ENCODE results near the gene NDUFAF8. TPM values are rescaled to one million over a fixed set of nuclear protein-coding genes. Genes with fewer than 3 reads are reported as not detected.
A peak's percentile ranks its signal among the peaks of the same experiment; 100 is the strongest.

NDUFAF8 gene
- total RNA-seq, 2 donors from 2014 or later, result 30.6 to 37.0 TPM

- ATAC-seq, result no peak
- Mint-ChIP-seq H3K27me3 (no peaks in the 10 kb centered on the region), H3K4me1 (no peaks in the 10 kb centered on the region), H3K27ac (no peak overlapping the region), H3K36me3 (ENCODE audit: low read depth) (no peaks in the 10 kb centered on the region), H3K4me3 (no peak overlapping the region)
- H3K9me3 ChIP-seq (ENCODE audit: control insufficient read depth, low read length, poor library complexity, severe bottlenecking), result no peaks in the 10 kb centered on the region
- peak in 1 of 3 donors; percentile 6 for DNase-seq
Observed at GRCh38 chr17:81196505-81197408, 42.4 kb upstream of the NDUFAF8 start.

GRCh38 chr17:81197409-81197795, 41.7 kb upstream of the NDUFAF8 start:
- Mint-ChIP-seq H3K36me3 (ENCODE audit: low read depth) (no peaks in the 10 kb centered on the region), H3K27me3 (no peaks in the 10 kb centered on the region), H3K4me3 (no peak overlapping the region), H3K27ac (no peak overlapping the region), H3K4me1 (no peaks in the 10 kb centered on the region)
- H3K9me3 ChIP-seq (ENCODE audit: control insufficient read depth, low read length, poor library complexity, severe bottlenecking), result no peaks in the 10 kb centered on the region
- peak in 1 of 3 donors; percentile 6 for DNase-seq
- ATAC-seq, result no peak

- H3K4me3 Mint-ChIP-seq, result no peak overlapping the region
- ATAC-seq (no peak), DNase-seq (peak in 1 of 3 donors; percentile 8)
- no peaks in the 10 kb centered on the region for H3K27me3 Mint-ChIP-seq
- H3K36me3 Mint-ChIP-seq (ENCODE audit: low read depth), result no peaks in the 10 kb centered on the region
- H3K27ac Mint-ChIP-seq, result no peak overlapping the region
- H3K9me3 ChIP-seq (ENCODE audit: control insufficient read depth, low read length, poor library complexity, severe bottlenecking), result no peaks in the 10 kb centered on the region
- no peaks in the 10 kb centered on the region for H3K4me1 Mint-ChIP-seq
Observed at GRCh38 chr17:81197831-81198490, 41.2 kb upstream of the NDUFAF8 start.

GRCh38 chr17:81198826-81199481, 40.2 kb upstream of the NDUFAF8 start:
- peak in 1 of 3 donors; percentile 6 for DNase-seq
- H3K27ac Mint-ChIP-seq, result no peak overlapping the region
- H3K27me3 Mint-ChIP-seq, result no peaks in the 10 kb centered on the region
- no peak for ATAC-seq
- H3K4me1 Mint-ChIP-seq, result no peaks in the 10 kb centered on the region
- H3K4me3 Mint-ChIP-seq, result no peak overlapping the region
- H3K36me3 Mint-ChIP-seq (ENCODE audit: low read depth), result no peaks in the 10 kb centered on the region
- H3K9me3 ChIP-seq (ENCODE audit: control insufficient read depth, low read length, poor library complexity, severe bottlenecking), result no peaks in the 10 kb centered on the region

GRCh38 chr17:81199482-81199830, 39.7 kb upstream of the NDUFAF8 start:
- Mint-ChIP-seq H3K4me1 (no peaks in the 10 kb centered on the region), H3K36me3 (ENCODE audit: low read depth) (no peaks in the 10 kb centered on the region), H3K27ac (no peak overlapping the region), H3K4me3 (no peak overlapping the region), H3K27me3 (no peaks in the 10 kb centered on the region)
- DNase-seq, result no peak
- no peak for ATAC-seq
- no peaks in the 10 kb centered on the region for H3K9me3 ChIP-seq (ENCODE audit: control insufficient read depth, low read length, poor library complexity, severe bottlenecking)

- H3K4me3 Mint-ChIP-seq, result no peak overlapping the region
- H3K4me1 Mint-ChIP-seq, result peaks cover 2% of the 10 kb centered on the region
- H3K9me3 ChIP-seq (ENCODE audit: control insufficient read depth, low read length, poor library complexity, severe bottlenecking), result no peaks in the 10 kb centered on the region
Observed at GRCh38 chr17:81200201-81200600, 38.9 kb upstream of the NDUFAF8 start.

GRCh38 chr17:81200695-81201580, 38.2 kb upstream of the NDUFAF8 start:
- H3K9me3 ChIP-seq (ENCODE audit: control insufficient read depth, low read length, poor library complexity, severe bottlenecking), result no peaks in the 10 kb centered on the region
- H3K27ac Mint-ChIP-seq, result no peak overlapping the region
- no peak overlapping the region for H3K4me3 Mint-ChIP-seq
- no peaks in the 10 kb centered on the region for H3K36me3 Mint-ChIP-seq (ENCODE audit: low read depth)
- peak; percentile 73 for ATAC-seq
- H3K27me3 Mint-ChIP-seq, result no peaks in the 10 kb centered on the region
- H3K4me1 Mint-ChIP-seq, result peaks cover 2% of the 10 kb centered on the region
- no peak for DNase-seq

More at GRCh38 chr17:81200201-81200600, 38.9 kb upstream of the NDUFAF8 start:
- Mint-ChIP-seq H3K36me3 (ENCODE audit: low read depth) (no peaks in the 10 kb centered on the region), H3K27ac (no peak overlapping the region), H3K27me3 (no peaks in the 10 kb centered on the region)
- ATAC-seq (no peak), DNase-seq (no peak)

GRCh38 chr17:81202318-81202717, 36.8 kb upstream of the NDUFAF8 start:
- DNase-seq, result peak in 1 of 3 donors; percentile 7
- H3K9me3 ChIP-seq (ENCODE audit: control insufficient read depth, low read length, poor library complexity, severe bottlenecking), result no peaks in the 10 kb centered on the region
- Mint-ChIP-seq H3K27ac (no peak overlapping the region), H3K27me3 (no peaks in the 10 kb centered on the region), H3K4me3 (no peak overlapping the region), H3K4me1 (peaks cover 2% of the 10 kb centered on the region), H3K36me3 (ENCODE audit: low read depth) (no peaks in the 10 kb centered on the region)
- no peak for ATAC-seq

GRCh38 chr17:81203136-81203535, 36.0 kb upstream of the NDUFAF8 start:
- DNase-seq (peak in 1 of 3 donors; percentile 9), ATAC-seq (no peak)
- Mint-ChIP-seq H3K27ac (no peak overlapping the region), H3K27me3 (no peaks in the 10 kb centered on the region), H3K4me1 (peaks cover 2% of the 10 kb centered on the region), H3K4me3 (no peak overlapping the region), H3K36me3 (ENCODE audit: low read depth) (no peaks in the 10 kb centered on the region)
- no peaks in the 10 kb centered on the region for H3K9me3 ChIP-seq (ENCODE audit: control insufficient read depth, low read length, poor library complexity, severe bottlenecking)

GRCh38 chr17:81204578-81204977, 34.5 kb upstream of the NDUFAF8 start:
- Mint-ChIP-seq H3K27ac (no peak overlapping the region), H3K4me1 (peaks cover 2% of the 10 kb centered on the region)

GRCh38 chr17:81206166-81206565, 33.0 kb upstream of the NDUFAF8 start:
- no peak overlapping the region for H3K4me3 Mint-ChIP-seq
- no peak for ATAC-seq
- H3K9me3 ChIP-seq (ENCODE audit: control insufficient read depth, low read length, poor library complexity, severe bottlenecking), result no peaks in the 10 kb centered on the region

More at GRCh38 chr17:81204578-81204977, 34.5 kb upstream of the NDUFAF8 start:
- ATAC-seq (no peak), DNase-seq (peak in 1 of 3 donors; percentile 6)
- H3K9me3 ChIP-seq (ENCODE audit: control insufficient read depth, low read length, poor library complexity, severe bottlenecking), result no peaks in the 10 kb centered on the region
- no peaks in the 10 kb centered on the region for H3K27me3 Mint-ChIP-seq
- no peaks in the 10 kb centered on the region for H3K36me3 Mint-ChIP-seq (ENCODE audit: low read depth)
- H3K4me3 Mint-ChIP-seq, result no peak overlapping the region

GRCh38 chr17:81206657-81207056, 32.5 kb upstream of the NDUFAF8 start:
- Mint-ChIP-seq H3K36me3 (ENCODE audit: low read depth) (no peaks in the 10 kb centered on the region), H3K27me3 (no peaks in the 10 kb centered on the region), H3K4me3 (no peak overlapping the region), H3K4me1 (peaks cover 2% of the 10 kb centered on the region), H3K27ac (no peak overlapping the region)
- no peaks in the 10 kb centered on the region for H3K9me3 ChIP-seq (ENCODE audit: control insufficient read depth, low read length, poor library complexity, severe bottlenecking)
- DNase-seq (no peak), ATAC-seq (no peak)

More at GRCh38 chr17:81206166-81206565, 33.0 kb upstream of the NDUFAF8 start:
- Mint-ChIP-seq H3K36me3 (ENCODE audit: low read depth) (no peaks in the 10 kb centered on the region), H3K27ac (no peak overlapping the region), H3K4me1 (peaks cover 2% of the 10 kb centered on the region), H3K27me3 (no peaks in the 10 kb centered on the region)
- DNase-seq, result no peak
